ENCODE data around the gene STK40.

Gene STK40

GRCh38 chr1:36391271-36391670, 5.5 kb upstream of the STK40 start:
- H3K9ac ChIP-seq (ENCODE audit: low read depth, low read length) = no peak overlapping the region
- TF ChIP-seq CTCF (IDR thresholded peaks at IDR 0.05; ENCODE audit: borderline replicate concordance, extremely low read depth, low read length, poor library complexity, severe bottlenecking) (no peak), EZH2 (IDR thresholded peaks at IDR 0.05; ENCODE audit: borderline replicate concordance, low read depth, low read length, severe bottlenecking) (no peak)
- no peaks in the 10 kb centered on the region for H3K9me3 ChIP-seq (ENCODE audit: insufficient read depth, low read length, severe bottlenecking)
- no peak overlapping the region for H3K4me2 ChIP-seq (ENCODE audit: insufficient read depth, low read length)
- no peak overlapping the region for H3K27ac ChIP-seq (ENCODE audit: low read length)
- H3K79me2 ChIP-seq (ENCODE audit: insufficient read depth, low read length) = peaks cover 19% of the 10 kb centered on the region
- no peak overlapping the region for H3K4me3 ChIP-seq (ENCODE audit: low read depth in 1 of 2, low read length in 2 of 2)
- H2AFZ ChIP-seq (ENCODE audit: low read depth, low read length) = no peak overlapping the region
- no peak for ATAC-seq (ENCODE audit: insufficient read depth, low read depth)
- H4K20me1 ChIP-seq (ENCODE audit: insufficient read depth, low read length) = peaks cover 8% of the 10 kb centered on the region; the same call in 1 of the 2 replicates
- no peaks in the 10 kb centered on the region for H3K27me3 ChIP-seq (ENCODE audit: insufficient read depth, low read length, poor library complexity)
- H3K36me3 ChIP-seq (ENCODE audit: insufficient read depth, low read length) = peaks cover 43% of the 10 kb centered on the region
- DNase-seq = no peak
- peaks cover 27% of the 10 kb centered on the region for H3K4me1 ChIP-seq (ENCODE audit: insufficient read depth, low read length)

DNA sequence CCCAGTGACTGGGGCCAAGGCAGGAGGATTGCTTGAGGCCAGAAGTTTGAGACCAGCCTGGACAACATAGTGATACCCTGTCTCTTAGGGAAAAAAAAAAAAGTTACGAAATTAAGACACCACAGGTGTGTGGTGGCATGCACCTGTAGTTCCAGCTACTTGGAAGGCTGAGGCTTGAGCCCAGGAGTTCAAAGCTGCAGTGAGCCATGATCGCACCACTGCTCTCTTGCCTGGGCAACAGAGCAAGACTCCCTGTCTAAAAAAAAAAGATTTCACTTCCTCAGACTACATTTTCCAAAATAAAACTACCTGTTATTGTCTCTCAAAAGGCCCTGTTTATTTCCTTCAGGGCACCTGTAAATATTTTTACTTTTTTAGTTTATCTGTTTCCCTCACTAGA, 4.7 kb upstream of the STK40 start:
- no peak for ATAC-seq (ENCODE audit: insufficient read depth, low read depth)
- H3K36me3 ChIP-seq (ENCODE audit: insufficient read depth, low read length) = peaks cover 43% of the 10 kb centered on the region
- no peak overlapping the region for H3K9ac ChIP-seq (ENCODE audit: low read depth, low read length)
- no peak for DNase-seq
- TF ChIP-seq CTCF (IDR thresholded peaks at IDR 0.05; ENCODE audit: borderline replicate concordance, extremely low read depth, low read length, poor library complexity, severe bottlenecking) (no peak), EZH2 (IDR thresholded peaks at IDR 0.05; ENCODE audit: borderline replicate concordance, low read depth, low read length, severe bottlenecking) (no peak)
- peaks cover 12% of the 10 kb centered on the region; the same call in 1 of the 2 replicates for H3K79me2 ChIP-seq (ENCODE audit: insufficient read depth, low read length)
- H2AFZ ChIP-seq (ENCODE audit: low read depth, low read length) = no peak overlapping the region
- H3K4me1 ChIP-seq (ENCODE audit: insufficient read depth, low read length) = peaks cover 26% of the 10 kb centered on the region
- no peak overlapping the region for H3K27ac ChIP-seq (ENCODE audit: low read length)
- H3K4me3 ChIP-seq (ENCODE audit: low read depth in 1 of 2, low read length in 2 of 2) = no peak overlapping the region
- H3K27me3 ChIP-seq (ENCODE audit: insufficient read depth, low read length, poor library complexity) = no peaks in the 10 kb centered on the region
- no peak overlapping the region for H3K4me2 ChIP-seq (ENCODE audit: insufficient read depth, low read length)
- no peaks in the 10 kb centered on the region for H3K9me3 ChIP-seq (ENCODE audit: insufficient read depth, low read length, severe bottlenecking)
- peaks cover 8% of the 10 kb centered on the region; the same call in 1 of the 2 replicates for H4K20me1 ChIP-seq (ENCODE audit: insufficient read depth, low read length)

- H3K79me2 ChIP-seq (ENCODE audit: insufficient read depth, low read length) = peaks cover 14% of the 10 kb centered on the region
- H3K4me1 ChIP-seq (ENCODE audit: insufficient read depth, low read length) = peaks cover 27% of the 10 kb centered on the region
- H3K4me3 ChIP-seq (ENCODE audit: low read depth in 1 of 2, low read length in 2 of 2) = no peak overlapping the region
- H2AFZ ChIP-seq (ENCODE audit: low read depth, low read length) = no peak overlapping the region
- no peak overlapping the region for H3K4me2 ChIP-seq (ENCODE audit: insufficient read depth, low read length)
- no peak overlapping the region for H3K27ac ChIP-seq (ENCODE audit: low read length)
- no peaks in the 10 kb centered on the region for H3K27me3 ChIP-seq (ENCODE audit: insufficient read depth, low read length, poor library complexity)
- no peak for ATAC-seq (ENCODE audit: insufficient read depth, low read depth)
- peaks cover 8% of the 10 kb centered on the region; the same call in 1 of the 2 replicates for H4K20me1 ChIP-seq (ENCODE audit: insufficient read depth, low read length)
- no peak for DNase-seq
- peaks cover 43% of the 10 kb centered on the region for H3K36me3 ChIP-seq (ENCODE audit: insufficient read depth, low read length)
- no peak overlapping the region for H3K9ac ChIP-seq (ENCODE audit: low read depth, low read length)
- no peaks in the 10 kb centered on the region for H3K9me3 ChIP-seq (ENCODE audit: insufficient read depth, low read length, severe bottlenecking)
- TF ChIP-seq CTCF (IDR thresholded peaks at IDR 0.05; ENCODE audit: borderline replicate concordance, extremely low read depth, low read length, poor library complexity, severe bottlenecking) = no peak
- no peak for TF ChIP-seq EZH2 (IDR thresholded peaks at IDR 0.05; ENCODE audit: borderline replicate concordance, low read depth, low read length, severe bottlenecking)
These were observed 4.3 kb upstream of the STK40 start for GRCh38 chr1:36389999-36390398.

DNA sequence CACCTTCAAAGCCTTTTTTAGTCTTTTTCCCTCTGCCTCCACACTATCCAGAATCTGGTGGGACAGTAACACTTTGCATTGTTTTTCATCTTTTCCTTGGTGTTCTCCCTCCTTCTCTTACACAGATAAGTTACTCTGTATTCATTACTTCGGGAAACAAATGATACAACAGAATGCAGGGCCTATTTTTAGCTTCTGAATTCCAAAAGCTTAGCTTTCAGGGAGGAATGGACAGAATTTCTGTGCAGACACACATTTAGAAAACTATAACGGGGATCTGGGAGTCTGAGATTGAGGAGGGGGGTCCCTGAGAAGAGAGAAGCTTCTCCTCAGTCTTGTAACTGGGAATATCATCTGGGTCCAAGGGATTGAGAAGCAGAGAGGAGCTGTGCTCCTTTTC, 3.5 kb upstream of the STK40 start:
- Histone ChIP-seq H3K4me1 (ENCODE audit: insufficient read depth, low read length) (peaks cover 34% of the 10 kb centered on the region), H3K9ac (ENCODE audit: low read depth, low read length) (no peak overlapping the region), H2AFZ (ENCODE audit: low read depth, low read length) (no peak overlapping the region), H3K4me3 (ENCODE audit: low read depth in 1 of 2, low read length in 2 of 2) (no peak overlapping the region), H3K27me3 (ENCODE audit: insufficient read depth, low read length, poor library complexity) (no peaks in the 10 kb centered on the region), H3K9me3 (ENCODE audit: insufficient read depth, low read length, severe bottlenecking) (no peaks in the 10 kb centered on the region), H4K20me1 (ENCODE audit: insufficient read depth, low read length) (peaks cover 8% of the 10 kb centered on the region; the same call in 1 of the 2 replicates), H3K4me2 (ENCODE audit: insufficient read depth, low read length) (no peak overlapping the region), H3K27ac (ENCODE audit: low read length) (no peak overlapping the region), H3K36me3 (ENCODE audit: insufficient read depth, low read length) (peaks cover 40% of the 10 kb centered on the region), H3K79me2 (ENCODE audit: insufficient read depth, low read length) (peaks cover 20% of the 10 kb centered on the region)
- DNase-seq (no peak), ATAC-seq (ENCODE audit: insufficient read depth, low read depth) (no peak)
- TF ChIP-seq EZH2 (IDR thresholded peaks at IDR 0.05; ENCODE audit: borderline replicate concordance, low read depth, low read length, severe bottlenecking) (no peak), CTCF (IDR thresholded peaks at IDR 0.05; ENCODE audit: borderline replicate concordance, extremely low read depth, low read length, poor library complexity, severe bottlenecking) (no peak)
